ENCODE data around the gene USP37.
"Not testable (repeated sequence)": the region's sequence is repeated elsewhere in the genome, so short reads cannot be mapped to it uniquely, and the experiment has no call there.

USP37 gene

GRCh38 chr2:218540015-218540414 lies 28.1 kb downstream of the USP37 start:
- Histone ChIP-seq H3K4me3 (replicated peaks; ENCODE audit: insufficient read depth, low read length) (no peak overlapping the region), H3K27me3 (ENCODE audit: insufficient read depth, poor library complexity, severe bottlenecking) (no peaks in the 10 kb centered on the region), H3K27ac (replicated peaks) (no peak overlapping the region)
- TF ChIP-seq POLR2AphosphoS5 (IDR thresholded peaks at IDR 0.05; ENCODE audit: low read depth) (no peak), GABPA (IDR thresholded peaks at IDR 0.05; ENCODE audit: low read depth) (no peak), SPI1 (IDR thresholded peaks at IDR 0.05; ENCODE audit: borderline replicate concordance, low read depth) (no peak), REST (IDR thresholded peaks at IDR 0.05; ENCODE audit: insufficient replicate concordance, low read depth) (no peak)
- TF ChIP-seq, protein P1, sequence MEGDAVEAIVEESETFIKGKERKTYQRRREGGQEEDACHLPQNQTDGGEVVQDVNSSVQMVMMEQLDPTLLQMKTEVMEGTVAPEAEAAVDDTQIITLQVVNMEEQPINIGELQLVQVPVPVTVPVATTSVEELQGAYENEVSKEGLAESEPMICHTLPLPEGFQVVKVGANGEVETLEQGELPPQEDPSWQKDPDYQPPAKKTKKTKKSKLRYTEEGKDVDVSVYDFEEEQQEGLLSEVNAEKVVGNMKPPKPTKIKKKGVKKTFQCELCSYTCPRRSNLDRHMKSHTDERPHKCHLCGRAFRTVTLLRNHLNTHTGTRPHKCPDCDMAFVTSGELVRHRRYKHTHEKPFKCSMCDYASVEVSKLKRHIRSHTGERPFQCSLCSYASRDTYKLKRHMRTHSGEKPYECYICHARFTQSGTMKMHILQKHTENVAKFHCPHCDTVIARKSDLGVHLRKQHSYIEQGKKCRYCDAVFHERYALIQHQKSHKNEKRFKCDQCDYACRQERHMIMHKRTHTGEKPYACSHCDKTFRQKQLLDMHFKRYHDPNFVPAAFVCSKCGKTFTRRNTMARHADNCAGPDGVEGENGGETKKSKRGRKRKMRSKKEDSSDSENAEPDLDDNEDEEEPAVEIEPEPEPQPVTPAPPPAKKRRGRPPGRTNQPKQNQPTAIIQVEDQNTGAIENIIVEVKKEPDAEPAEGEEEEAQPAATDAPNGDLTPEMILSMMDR (IDR thresholded peaks at IDR 0.05; ENCODE audit: insufficient read depth, low read length), result no peak
- DNase-seq (ENCODE audit: low read depth in 1 of 2, low spot score in 1 of 2), result no peak

GRCh38 chr2:218536804-218537494 lies 31.2 kb downstream of the USP37 start:
- DNase-seq (ENCODE audit: low read depth in 1 of 2, low spot score in 1 of 2), result no peak
- TF ChIP-seq GABPA (IDR thresholded peaks at IDR 0.05; ENCODE audit: low read depth) (no peak), REST (IDR thresholded peaks at IDR 0.05; ENCODE audit: insufficient replicate concordance, low read depth) (no peak), SPI1 (IDR thresholded peaks at IDR 0.05; ENCODE audit: borderline replicate concordance, low read depth) (no peak), POLR2AphosphoS5 (IDR thresholded peaks at IDR 0.05; ENCODE audit: low read depth) (no peak)
- TF ChIP-seq, protein P1 (IDR thresholded peaks at IDR 0.05; ENCODE audit: insufficient read depth, low read length), result no peak

DNA sequence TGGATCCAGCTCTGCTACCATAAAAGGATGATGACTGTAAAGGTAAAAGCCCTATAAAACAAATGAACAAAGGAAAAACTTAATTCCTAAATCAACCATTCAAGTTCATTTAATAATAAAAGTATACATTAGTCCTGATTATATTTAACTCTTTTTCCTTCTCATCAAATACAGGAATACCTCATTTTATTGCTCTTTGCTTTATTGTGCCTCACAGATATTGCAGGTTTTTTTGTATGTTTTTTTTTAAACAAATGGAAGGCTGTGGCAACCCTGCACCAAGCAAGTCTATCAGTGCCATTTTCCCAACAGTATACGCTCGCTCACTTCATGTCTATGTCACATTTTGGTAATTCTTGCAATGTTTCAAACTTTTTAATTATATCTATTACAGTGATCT lies 38.2 kb downstream of the USP37 start:
- Histone ChIP-seq H3K27ac (replicated peaks) (no peak overlapping the region), H3K27me3 (ENCODE audit: insufficient read depth, poor library complexity, severe bottlenecking) (no peaks in the 10 kb centered on the region), H3K4me3 (replicated peaks; ENCODE audit: insufficient read depth, low read length) (no peak overlapping the region)
- no peak for TF ChIP-seq GABPA (IDR thresholded peaks at IDR 0.05; ENCODE audit: low read depth)
- TF ChIP-seq SPI1 (IDR thresholded peaks at IDR 0.05; ENCODE audit: borderline replicate concordance, low read depth), result no peak
- no peak for TF ChIP-seq POLR2AphosphoS5 (IDR thresholded peaks at IDR 0.05; ENCODE audit: low read depth)
- TF ChIP-seq, protein P1 (IDR thresholded peaks at IDR 0.05; ENCODE audit: insufficient read depth, low read length), result no peak
- no peak for TF ChIP-seq REST (IDR thresholded peaks at IDR 0.05; ENCODE audit: insufficient replicate concordance, low read depth)
- no peak for DNase-seq (ENCODE audit: low read depth in 1 of 2, low spot score in 1 of 2)

More at GRCh38 chr2:218536804-218537494, 31.2 kb downstream of the USP37 start:
- H3K27me3 ChIP-seq (ENCODE audit: insufficient read depth, poor library complexity, severe bottlenecking), result no peaks in the 10 kb centered on the region
- no peak overlapping the region for H3K27ac ChIP-seq (replicated peaks)
- no peak overlapping the region for H3K4me3 ChIP-seq (replicated peaks; ENCODE audit: insufficient read depth, low read length)

DNA sequence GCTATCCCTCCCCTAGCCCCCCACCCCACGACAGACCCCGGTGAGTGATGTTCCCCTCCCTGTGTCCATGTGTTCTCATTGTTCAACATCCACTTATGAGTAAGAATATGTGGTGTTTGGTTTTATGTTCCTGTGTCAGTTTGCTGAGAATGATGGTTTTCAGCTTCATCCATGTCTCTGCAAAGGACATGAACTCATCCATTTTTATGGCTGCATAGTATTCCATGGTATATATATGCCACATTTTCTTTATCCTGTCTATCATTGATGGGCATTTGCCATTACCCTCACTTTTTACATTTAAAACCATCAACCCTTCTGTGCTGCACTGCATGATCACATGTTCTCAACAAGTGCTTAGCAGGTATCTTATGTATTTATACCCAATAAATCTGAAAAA lies 39.7 kb downstream of the USP37 start:
- not testable (repeated sequence) for H3K27ac ChIP-seq (replicated peaks); H3K27me3 ChIP-seq (ENCODE audit: insufficient read depth, poor library complexity, severe bottlenecking); DNase-seq (ENCODE audit: low read depth in 1 of 2, low spot score in 1 of 2); H3K4me3 ChIP-seq (replicated peaks; ENCODE audit: insufficient read depth, low read length)

All from HL-60 (cell line).